B cell (primary cell): Measurements from ENCODE around the gene LZTS3.

Experiments used
- CTCF ChIP-seq: fragments of 200-600 bp; IDR thresholded peaks from one replicate; pipeline ENCODE4 v1.8.0; 2022; ENCODE audit warnings: antibody characterized with exemption, mild to moderate bottlenecking
- EZH2 ChIP-seq: IDR thresholded peaks from 2 replicates; pipeline ENCODE4 v1.6.1; 2012; ENCODE audit warnings: borderline replicate concordance, low read depth, mild to moderate bottlenecking, moderate library complexity, low read length; ENCODE audit not compliant: insufficient read depth, poor library complexity, severe bottlenecking

- no peak for TF ChIP-seq CTCF
- TF ChIP-seq EZH2, result no peak
Observed at GRCh38 chr20:3203315-3204123, 30.2 kb upstream of the LZTS3 start.
